Neural cell (in vitro differentiated cells): Measurements from ENCODE around the gene PIK3C2A.

Source experiments
- CTCF ChIP-seq: fragments of 450-650 bp; IDR thresholded peaks from 2 replicates; pipeline ENCODE4 v1.5.1; 2014; ENCODE audit warnings: antibody characterized with exemption, mild to moderate bottlenecking, moderate library complexity; ENCODE audit not compliant: poor library complexity, severe bottlenecking
- EP300 ChIP-seq: fragments of 450-650 bp; conservative IDR thresholded peaks from 2 replicates; pipeline ENCODE4 v1.6.1; 2014; ENCODE audit warnings: antibody characterized with exemption, mild to moderate bottlenecking, moderate library complexity; ENCODE audit not compliant: poor library complexity, severe bottlenecking
- EZH2 ChIP-seq: fragments of 200-600, 300-800 bp; shearing (Covaris generic), sonication (generic); IDR thresholded peaks from 2 replicates; pipeline ENCODE4 v1.6.1; 2014; ENCODE audit warnings: antibody characterized with exemption, low read length, borderline replicate concordance, mild to moderate bottlenecking; ENCODE audit not compliant: insufficient read depth, poor library complexity, severe bottlenecking
- MXI1 ChIP-seq: fragments of 450-650 bp; conservative IDR thresholded peaks from 2 replicates; pipeline ENCODE4 v1.6.1; 2014; ENCODE audit warnings: antibody characterized with exemption, mild to moderate bottlenecking; ENCODE audit not compliant: poor library complexity, severe bottlenecking
- POLR2AphosphoS5 ChIP-seq: IDR thresholded peaks from 2 replicates; pipeline ENCODE4 v1.6.1; 2012
- REST ChIP-seq: IDR thresholded peaks from 2 replicates; pipeline ENCODE4 v1.6.1; 2012; ENCODE audit warnings: borderline replicate concordance
- SMC3 ChIP-seq: fragments of 450-650 bp; conservative IDR thresholded peaks from 2 replicates; pipeline ENCODE4 v1.6.1; 2014; ENCODE audit warnings: antibody characterized with exemption, mild to moderate bottlenecking, moderate library complexity; ENCODE audit not compliant: poor library complexity
- TAF1 ChIP-seq: IDR thresholded peaks from 2 replicates; pipeline ENCODE4 v1.6.1; 2012; ENCODE audit warnings: low read depth

GRCh38 chr11:17250561-17251350 is 43.0 kb upstream of the PIK3C2A start:
- TF ChIP-seq EP300 = no peak
- no peak for TF ChIP-seq CTCF
- TF ChIP-seq POLR2AphosphoS5 = no peak
- no peak for TF ChIP-seq MXI1
- no peak for TF ChIP-seq REST
- no peak for TF ChIP-seq EZH2
- no peak for TF ChIP-seq TAF1
- TF ChIP-seq SMC3 = no peak
